Measurements from ENCODE around the gene PHLDB3. TPM values are rescaled to one million over a fixed set of nuclear protein-coding genes. Genes with fewer than 3 reads are reported as not detected.

The PHLDB3 gene
- total RNA-seq, 2 donors from 2014 or later, result 22.4 to 26.1 TPM

DNA sequence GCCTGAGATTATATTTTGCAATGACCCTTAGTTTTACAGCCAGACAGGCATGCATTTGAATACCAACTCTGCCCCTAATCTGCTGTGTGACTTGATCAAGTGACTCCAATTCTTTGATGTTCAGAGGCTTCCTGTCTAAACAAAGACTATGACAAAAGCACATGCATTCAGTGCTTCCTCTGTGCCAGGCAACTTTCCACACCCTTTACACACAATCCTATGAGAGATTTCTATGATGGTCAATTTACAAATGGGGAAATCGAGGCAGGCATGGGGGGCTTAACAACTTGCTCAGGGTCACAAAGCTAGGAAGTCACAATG is 35.4 kb downstream of the PHLDB3 start:
- ATAC-seq (replicated peaks in 1 of 2) (no peak), DNase-seq (no peak)
- peaks cover 67% of the 10 kb centered on the region for H3K4me1 Mint-ChIP-seq (ENCODE audit: low read depth)
- no peaks in the 10 kb centered on the region for H3K27me3 Mint-ChIP-seq (ENCODE audit: low read depth)
- H3K4me3 Mint-ChIP-seq, result no peak overlapping the region
- H3K9me3 Mint-ChIP-seq, result no peaks in the 10 kb centered on the region
- no peak overlapping the region for H3K27ac Mint-ChIP-seq
- H3K36me3 Mint-ChIP-seq (ENCODE audit: insufficient read depth in 2 of 2), result peaks cover 0 to 2% of the 10 kb centered on the region in 2 donors

DNA sequence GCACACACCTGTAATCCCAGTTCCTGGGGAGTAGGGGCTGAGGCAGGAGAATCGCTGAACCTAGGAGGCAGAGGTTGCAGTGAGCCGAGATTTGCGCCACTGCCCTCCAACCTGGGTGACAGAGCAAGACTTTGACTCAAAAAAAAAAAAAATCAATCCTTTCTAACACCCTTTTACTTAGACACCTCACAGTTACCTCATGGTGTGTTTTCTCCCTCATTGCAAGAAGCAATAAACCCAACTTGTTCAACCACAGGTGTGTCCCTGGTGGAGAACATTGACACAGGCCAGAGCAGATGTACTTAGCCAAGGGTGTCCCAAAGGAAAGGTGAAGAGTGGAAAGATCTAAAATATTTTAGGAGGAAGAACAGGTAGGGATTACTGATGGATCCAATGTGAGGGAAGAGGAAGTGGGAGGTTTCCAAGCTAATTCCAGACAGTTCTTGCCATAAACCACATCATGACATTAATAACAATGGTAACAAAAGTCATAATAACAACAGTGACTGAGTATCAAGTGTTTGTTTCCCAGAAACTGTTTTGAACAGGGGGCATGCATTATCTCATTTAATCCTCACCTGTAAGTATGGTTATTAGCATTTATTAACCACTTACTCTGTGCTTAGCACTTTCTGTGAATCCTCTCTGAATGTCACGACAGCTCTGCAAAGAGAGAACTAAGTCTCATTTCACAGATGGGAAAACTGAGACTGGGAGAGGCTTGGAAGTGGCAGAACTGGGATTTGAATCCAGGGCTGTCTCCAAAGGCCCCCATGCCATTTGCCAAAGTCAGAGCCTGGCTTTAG is 36.0 kb downstream of the PHLDB3 start:
- ATAC-seq (replicated peaks in 1 of 2) (no peak), DNase-seq (no peak)
- no peaks in the 10 kb centered on the region for H3K36me3 Mint-ChIP-seq (ENCODE audit: insufficient read depth in 2 of 2)
- H3K27me3 Mint-ChIP-seq (ENCODE audit: low read depth), result no peaks in the 10 kb centered on the region
- peaks cover 67% of the 10 kb centered on the region for H3K4me1 Mint-ChIP-seq (ENCODE audit: low read depth)
- peak overlapping the region in 1 of 2 donors; percentile 18 for H3K4me3 Mint-ChIP-seq
- H3K9me3 Mint-ChIP-seq, result no peaks in the 10 kb centered on the region
- no peak overlapping the region for H3K27ac Mint-ChIP-seq

DNA sequence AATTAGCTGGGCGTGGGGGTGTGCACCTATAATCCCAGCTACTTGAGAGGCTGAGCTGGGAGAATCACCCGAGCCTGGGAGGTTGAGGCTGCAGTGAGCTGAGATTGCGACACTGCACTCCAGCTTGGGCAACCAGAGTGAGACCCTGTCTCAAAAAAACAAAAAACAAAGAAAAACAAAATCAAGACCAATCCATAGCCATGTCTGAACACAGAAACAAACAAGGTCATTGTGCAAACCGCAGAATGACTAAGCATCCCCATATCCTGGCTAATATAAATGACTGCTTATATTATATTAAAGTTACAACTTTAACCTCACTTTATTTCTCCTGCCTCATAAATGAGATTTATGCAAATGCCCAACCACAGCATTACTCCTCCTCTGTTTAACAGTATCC is 36.8 kb downstream of the PHLDB3 start:
- no peaks in the 10 kb centered on the region for H3K36me3 Mint-ChIP-seq (ENCODE audit: insufficient read depth in 2 of 2)
- no peaks in the 10 kb centered on the region for H3K27me3 Mint-ChIP-seq (ENCODE audit: low read depth)
- H3K27ac Mint-ChIP-seq, result no peak overlapping the region
- H3K9me3 Mint-ChIP-seq, result no peaks in the 10 kb centered on the region
- H3K4me1 Mint-ChIP-seq (ENCODE audit: low read depth), result peaks cover 71% of the 10 kb centered on the region
- no peak for ATAC-seq (replicated peaks in 1 of 2)
- no peak overlapping the region for H3K4me3 Mint-ChIP-seq
- DNase-seq, result no peak

DNA sequence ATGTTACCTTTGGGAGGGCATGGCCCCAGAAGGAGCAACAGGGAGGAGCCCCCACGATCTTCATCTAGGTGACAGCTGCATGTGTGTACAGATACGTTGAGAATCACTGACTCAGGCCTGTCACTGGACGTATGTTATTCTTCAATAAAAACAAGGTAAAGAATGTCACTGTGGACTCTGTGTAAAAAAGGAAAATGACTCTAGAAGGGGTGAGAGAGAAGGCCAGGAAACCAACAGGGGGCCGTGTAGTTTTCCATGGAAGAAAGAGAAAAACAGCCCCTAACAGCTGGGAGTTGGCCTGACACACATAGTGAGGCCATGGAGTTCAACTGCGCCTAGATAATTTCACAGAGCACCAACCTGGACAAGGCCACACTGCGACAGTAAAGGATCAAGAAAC is 37.3 kb downstream of the PHLDB3 start:
- no peaks in the 10 kb centered on the region for H3K27me3 Mint-ChIP-seq (ENCODE audit: low read depth)
- no peak overlapping the region for H3K4me3 Mint-ChIP-seq
- DNase-seq (no peak), ATAC-seq (replicated peaks in 1 of 2) (no peak)
- H3K27ac Mint-ChIP-seq, result peak overlapping the region; percentile 6
- H3K36me3 Mint-ChIP-seq (ENCODE audit: insufficient read depth in 2 of 2), result no peaks in the 10 kb centered on the region
- H3K4me1 Mint-ChIP-seq (ENCODE audit: low read depth), result peaks cover 74% of the 10 kb centered on the region
- no peaks in the 10 kb centered on the region for H3K9me3 Mint-ChIP-seq

DNA sequence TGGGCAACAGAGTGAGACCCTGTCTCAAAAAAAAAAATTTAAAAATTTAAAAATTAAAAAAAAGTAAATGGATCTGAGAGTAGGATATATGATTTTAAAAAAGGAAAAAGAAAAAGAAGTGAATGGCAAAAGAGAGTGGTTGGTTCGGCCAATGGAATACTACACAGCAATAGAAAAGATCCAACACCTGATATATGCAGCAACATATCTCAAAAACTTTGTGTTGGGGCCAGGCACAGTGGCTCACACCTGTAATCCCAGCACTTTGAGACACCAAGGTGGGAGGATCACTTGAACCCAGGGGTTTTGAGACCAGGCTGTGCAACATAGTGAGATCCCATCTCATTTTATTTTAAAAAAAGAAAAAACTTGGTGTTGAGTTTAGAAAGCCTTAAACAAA is 37.8 kb downstream of the PHLDB3 start:
- Mint-ChIP-seq H3K4me1 (ENCODE audit: low read depth) (peaks cover 79% of the 10 kb centered on the region), H3K36me3 (ENCODE audit: insufficient read depth in 2 of 2) (no peaks in the 10 kb centered on the region), H3K27ac (no peak overlapping the region), H3K27me3 (ENCODE audit: low read depth) (no peaks in the 10 kb centered on the region), H3K9me3 (no peaks in the 10 kb centered on the region), H3K4me3 (no peak overlapping the region)
- no peak for DNase-seq
- no peak for ATAC-seq (replicated peaks in 1 of 2)

DNA sequence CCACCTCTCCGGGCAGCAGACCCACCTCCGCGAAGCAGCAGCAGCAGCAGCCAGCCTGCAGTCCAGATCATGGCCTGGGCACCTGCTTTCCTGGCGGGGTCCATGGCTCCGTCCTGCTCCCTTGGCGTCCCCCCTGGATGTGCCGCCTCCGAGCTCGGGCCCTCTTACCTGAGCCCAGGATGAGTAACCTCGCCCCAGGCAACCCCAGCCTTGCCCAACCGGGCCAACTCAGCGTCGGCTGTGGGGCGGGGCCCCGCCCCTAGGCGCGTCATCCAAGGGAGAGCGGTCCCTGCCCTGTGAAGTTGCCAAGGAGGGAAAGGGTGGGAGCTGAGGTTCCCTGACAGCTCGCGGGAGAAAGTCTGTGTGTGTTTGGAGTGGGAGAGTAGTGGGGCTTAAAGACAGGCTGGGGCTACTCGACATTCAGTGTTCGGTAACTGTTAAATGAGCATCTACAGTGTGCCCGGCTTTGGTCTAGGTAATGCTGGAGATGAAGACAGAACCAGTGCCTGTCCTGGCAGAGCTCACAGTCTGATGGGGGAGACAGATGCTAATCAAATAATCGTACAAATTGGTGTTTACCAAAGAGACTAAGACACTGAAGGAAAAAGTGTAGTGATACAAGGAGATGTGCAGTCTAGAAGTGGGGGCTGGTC is 39.0 kb downstream of the PHLDB3 start, which contains the start of gene LYPD3:
Gene LYPD3, minus strand, starts transcription at position 141 of the 653 bp plus-strand sequence. Its CDS starts 37 bp downstream, at position 104.
- H3K36me3 Mint-ChIP-seq (ENCODE audit: insufficient read depth in 2 of 2), result no peaks in the 10 kb centered on the region
- no peaks in the 10 kb centered on the region for H3K27me3 Mint-ChIP-seq (ENCODE audit: low read depth)
- H3K27ac Mint-ChIP-seq, result peak within 1 kb of the TSS; percentile 32
- H3K9me3 Mint-ChIP-seq, result no peaks in the 10 kb centered on the region
- peak in 1 of 2 donors; percentile 22 for DNase-seq
- no peak for ATAC-seq (replicated peaks in 1 of 2)
- H3K4me3 Mint-ChIP-seq, result peak within 1 kb of the TSS; percentile 94 to 96
- peaks cover 79% of the 10 kb centered on the region for H3K4me1 Mint-ChIP-seq (ENCODE audit: low read depth)

DNA sequence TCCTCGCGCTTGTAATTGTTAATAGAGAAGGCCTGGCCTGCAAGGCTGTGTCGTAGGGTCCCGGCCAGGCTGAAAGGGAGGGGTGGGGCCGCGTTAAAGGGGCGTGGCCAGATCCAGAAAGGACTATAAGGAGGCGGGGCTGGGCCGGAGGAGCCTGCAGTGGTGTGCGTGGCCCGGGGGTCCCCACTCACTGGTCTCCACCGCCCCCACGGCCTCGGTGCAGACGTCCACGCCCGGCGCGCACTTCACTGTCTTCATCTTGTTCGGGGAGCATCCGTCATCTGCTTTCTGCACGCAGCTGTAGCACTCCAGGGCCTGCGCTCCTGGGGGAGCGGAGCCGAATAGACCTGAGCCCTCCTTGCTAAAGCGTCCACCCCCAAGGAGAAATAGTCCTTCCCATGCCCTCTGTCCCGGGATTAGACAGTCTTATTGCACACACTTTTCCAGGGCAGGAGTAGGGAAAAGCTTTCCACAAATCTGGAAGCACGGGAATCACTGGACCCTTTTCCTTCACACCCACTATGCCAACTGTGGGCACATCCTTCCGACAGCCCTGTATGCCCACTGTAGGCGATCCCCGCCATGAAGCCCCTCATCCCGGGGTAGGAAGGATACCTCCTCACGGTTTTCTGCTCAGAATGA is 40.3 kb downstream of the PHLDB3 start:
- H3K4me3 Mint-ChIP-seq, result peak overlapping the region; percentile 94 to 96
- peaks cover 66% of the 10 kb centered on the region for H3K4me1 Mint-ChIP-seq (ENCODE audit: low read depth)
- peak; percentile 41 to 56 for ATAC-seq (replicated peaks in 1 of 2)
- peak overlapping the region; percentile 72 for H3K27ac Mint-ChIP-seq
- peak in 1 of 2 donors; percentile 82 for DNase-seq
- H3K9me3 Mint-ChIP-seq, result no peaks in the 10 kb centered on the region
- H3K36me3 Mint-ChIP-seq (ENCODE audit: insufficient read depth in 2 of 2), result no peaks in the 10 kb centered on the region
- no peaks in the 10 kb centered on the region for H3K27me3 Mint-ChIP-seq (ENCODE audit: low read depth)

DNA sequence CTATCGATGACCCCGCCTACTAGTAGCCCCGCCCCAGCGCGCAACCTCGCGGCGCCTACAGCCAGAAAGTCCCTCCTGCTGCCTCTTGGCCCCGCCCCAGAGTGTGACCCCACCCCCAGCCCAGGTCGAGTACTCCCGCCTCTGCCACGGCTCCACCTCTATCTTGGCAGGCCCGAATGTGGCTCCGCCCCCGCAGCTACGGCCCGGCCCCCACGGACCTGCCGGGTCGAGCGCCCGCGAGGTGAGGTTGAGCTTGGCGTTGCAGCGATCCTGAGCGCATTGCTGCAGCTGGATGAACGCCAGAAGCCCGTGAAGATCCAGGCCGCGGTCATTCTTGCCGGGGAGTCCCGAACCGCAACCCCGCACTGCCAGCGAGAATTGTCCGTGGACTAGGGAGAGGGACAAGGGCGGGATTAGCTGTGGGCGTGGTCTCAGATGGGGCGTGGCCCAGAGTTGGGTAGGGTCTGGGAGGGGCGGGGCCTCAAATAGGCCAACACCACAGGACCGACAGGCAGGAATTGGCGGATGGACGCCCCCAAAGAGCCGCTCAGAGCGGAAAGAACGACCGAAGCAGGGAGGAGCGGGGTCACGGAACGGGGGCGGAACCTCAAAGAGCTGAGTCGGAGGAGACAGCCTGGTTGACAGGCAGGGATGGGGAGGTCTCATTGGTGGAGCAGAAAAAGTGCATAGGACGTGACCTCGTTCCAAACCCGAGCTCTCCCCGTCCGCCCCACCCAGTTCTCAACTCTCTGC is 41.0 kb downstream of the PHLDB3 start:
- no peaks in the 10 kb centered on the region for H3K27me3 Mint-ChIP-seq (ENCODE audit: low read depth)
- peak overlapping the region; percentile 72 for H3K27ac Mint-ChIP-seq
- H3K4me3 Mint-ChIP-seq, result peak overlapping the region; percentile 94 to 96
- H3K9me3 Mint-ChIP-seq, result no peaks in the 10 kb centered on the region
- no peaks in the 10 kb centered on the region for H3K36me3 Mint-ChIP-seq (ENCODE audit: insufficient read depth in 2 of 2)
- peaks cover 59% of the 10 kb centered on the region for H3K4me1 Mint-ChIP-seq (ENCODE audit: low read depth)
- ATAC-seq (replicated peaks in 1 of 2) (peak; percentile 87 to 88), DNase-seq (peak; percentile 99)

DNA sequence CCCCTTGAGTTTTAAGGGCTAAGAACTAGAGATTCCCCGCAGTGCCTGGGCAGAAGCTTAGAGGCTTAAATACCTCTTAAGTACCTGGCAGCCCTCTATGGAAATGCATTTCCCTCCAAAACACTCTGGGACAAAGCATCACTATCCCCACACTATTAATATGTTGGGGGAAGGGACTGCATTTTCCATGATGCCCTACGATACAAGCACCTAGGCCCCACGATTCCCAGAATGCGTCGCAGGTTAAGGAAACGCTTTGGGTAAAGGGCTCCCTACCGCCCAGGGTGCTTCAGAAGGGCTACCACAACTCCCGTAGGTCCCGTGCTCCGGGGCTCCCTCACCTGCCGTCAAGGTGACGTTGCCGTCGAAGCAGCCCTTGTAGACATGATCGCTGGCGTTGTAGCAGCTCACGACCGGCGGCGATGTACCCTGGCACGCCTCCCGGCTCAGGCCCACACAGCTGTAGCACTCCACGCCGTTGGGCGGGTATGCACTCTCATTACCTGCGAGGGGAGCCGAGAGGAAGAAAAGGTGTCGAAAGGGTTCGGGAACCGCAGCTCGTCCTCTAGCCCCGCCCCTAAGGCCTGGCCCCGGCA is 41.7 kb downstream of the PHLDB3 start:
- H3K4me1 Mint-ChIP-seq (ENCODE audit: low read depth), result peaks cover 53% of the 10 kb centered on the region
- no peaks in the 10 kb centered on the region for H3K36me3 Mint-ChIP-seq (ENCODE audit: insufficient read depth in 2 of 2)
- DNase-seq (no peak), ATAC-seq (replicated peaks in 1 of 2) (no peak)
- no peaks in the 10 kb centered on the region for H3K9me3 Mint-ChIP-seq
- no peaks in the 10 kb centered on the region for H3K27me3 Mint-ChIP-seq (ENCODE audit: low read depth)
- peak overlapping the region; percentile 94 to 96 for H3K4me3 Mint-ChIP-seq
- no peak overlapping the region for H3K27ac Mint-ChIP-seq

DNA sequence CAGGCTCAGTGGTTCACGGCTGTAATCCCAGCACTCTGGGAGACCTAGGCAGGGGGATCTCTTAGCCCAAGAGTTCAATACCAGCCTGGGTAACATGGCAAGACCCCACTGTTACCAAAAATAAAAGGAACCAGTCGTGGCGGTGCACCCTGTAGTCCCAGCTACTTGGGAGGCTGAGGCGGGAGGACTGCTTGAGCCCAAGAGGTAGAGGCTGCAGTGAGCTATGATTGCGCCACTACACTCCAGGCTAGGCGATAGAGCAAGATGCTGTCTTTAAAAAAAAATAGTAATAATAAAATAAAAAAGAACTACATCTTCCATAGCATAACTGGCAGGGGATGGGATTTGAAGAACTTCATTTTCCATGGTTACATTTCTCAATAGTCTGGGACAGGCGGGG is 42.2 kb downstream of the PHLDB3 start:
- peaks cover 53% of the 10 kb centered on the region for H3K4me1 Mint-ChIP-seq (ENCODE audit: low read depth)
- no peak for ATAC-seq (replicated peaks in 1 of 2)
- DNase-seq, result no peak
- no peak overlapping the region for H3K27ac Mint-ChIP-seq
- H3K4me3 Mint-ChIP-seq, result peak overlapping the region; percentile 94 to 96
- H3K9me3 Mint-ChIP-seq, result no peaks in the 10 kb centered on the region
- no peaks in the 10 kb centered on the region for H3K36me3 Mint-ChIP-seq (ENCODE audit: insufficient read depth in 2 of 2)
- no peaks in the 10 kb centered on the region for H3K27me3 Mint-ChIP-seq (ENCODE audit: low read depth)

DNA sequence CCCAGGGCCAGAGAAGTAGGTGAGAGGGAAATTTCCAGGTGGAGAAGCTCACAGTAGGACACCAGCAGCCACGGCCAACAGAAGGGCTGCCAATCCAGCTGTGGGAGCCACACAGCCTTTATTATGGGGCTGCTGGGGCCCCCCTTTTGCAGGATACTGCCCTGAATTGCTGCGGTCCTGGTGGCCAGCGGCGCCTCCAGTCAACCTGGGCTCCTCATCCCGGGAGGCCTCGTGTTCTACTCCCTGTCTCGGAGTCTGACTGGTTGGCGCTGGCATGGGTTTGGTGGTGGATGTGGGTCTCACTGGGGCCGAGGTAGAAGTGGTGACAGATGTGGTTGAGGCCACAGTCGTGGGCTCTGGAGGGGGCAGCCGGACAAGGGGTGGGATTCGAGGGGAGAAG is 43.2 kb downstream of the PHLDB3 start:
- ATAC-seq (replicated peaks in 1 of 2) (no peak), DNase-seq (no peak)
- no peaks in the 10 kb centered on the region for H3K9me3 Mint-ChIP-seq
- H3K4me1 Mint-ChIP-seq (ENCODE audit: low read depth), result peaks cover 48% of the 10 kb centered on the region
- no peaks in the 10 kb centered on the region for H3K36me3 Mint-ChIP-seq (ENCODE audit: insufficient read depth in 2 of 2)
- H3K27ac Mint-ChIP-seq, result no peak overlapping the region
- H3K27me3 Mint-ChIP-seq (ENCODE audit: low read depth), result no peaks in the 10 kb centered on the region
- H3K4me3 Mint-ChIP-seq, result peak overlapping the region; percentile 30 to 49

DNA sequence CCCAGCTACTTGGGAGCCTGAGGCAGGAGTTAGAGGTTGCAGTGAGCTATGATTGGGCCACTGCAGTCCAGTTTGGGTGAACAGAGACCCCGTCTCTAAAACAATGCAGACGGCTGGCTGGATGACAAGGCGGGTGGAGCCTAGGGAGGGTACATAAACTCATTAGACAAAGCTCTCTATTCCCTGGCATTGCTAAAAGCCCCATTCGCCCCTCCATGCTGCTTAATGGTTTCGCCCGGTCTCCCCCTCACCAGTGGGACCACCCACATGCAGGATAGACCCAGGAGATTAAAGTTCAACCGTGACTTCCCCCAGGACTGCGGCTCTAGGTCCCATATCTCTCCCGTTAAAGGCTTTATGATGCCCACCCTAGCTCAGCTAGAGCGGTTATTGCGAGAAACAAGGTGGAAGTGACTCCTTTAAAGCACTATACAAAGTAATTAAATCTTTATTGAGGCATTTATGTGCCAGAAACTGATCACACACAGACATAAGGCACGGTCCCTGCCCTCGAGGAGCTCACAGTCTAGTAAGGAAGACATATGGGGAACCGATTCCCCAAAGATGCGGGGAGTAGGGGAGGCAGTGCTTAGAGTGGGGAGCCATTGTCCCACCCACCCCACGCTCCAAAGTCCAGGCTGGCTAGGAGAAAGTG is 44.1 kb downstream of the PHLDB3 start:
- no peak for DNase-seq
- Mint-ChIP-seq H3K27ac (no peak overlapping the region), H3K4me3 (no peak overlapping the region), H3K4me1 (ENCODE audit: low read depth) (peaks cover 41% of the 10 kb centered on the region), H3K9me3 (no peaks in the 10 kb centered on the region), H3K27me3 (ENCODE audit: low read depth) (no peaks in the 10 kb centered on the region), H3K36me3 (ENCODE audit: insufficient read depth in 2 of 2) (no peaks in the 10 kb centered on the region)
- ATAC-seq (replicated peaks in 1 of 2), result no peak

All from activated T-cell treated with anti-CD3 and anti-CD28 coated beads, Interleukin-2, amount 50 U/mL, for 72 hours (primary cell).